Transverse colon (tissue), 4 donors: Measurements from ENCODE around the gene TM6SF1.
"Not testable (repeated sequence)": the region's sequence is repeated elsewhere in the genome, so short reads cannot be mapped to it uniquely, and the experiment has no call there.

Source experiments
- CTCF ChIP-seq, 5 experiments: fragments of 200-600 bp in 3 of 5; fragments of 450-650 bp in 2 of 5; sonication (generic) in 3 of 5; IDR thresholded peaks; 1 replicate in 2 of 5; 2 replicates in 3 of 5; pipeline ENCODE4 v1.5.1; 2016 to 2017; ENCODE audit warnings: antibody characterized with exemption in 5 of 5, inconsistent platforms in 3 of 5, mild to moderate bottlenecking in 2 of 5, moderate library complexity in 1 of 5
- POLR2A ChIP-seq: fragments of 450-650 bp; IDR thresholded peaks from one replicate; pipeline ENCODE4 v1.6.1; 2016; ENCODE audit warnings: antibody characterized with exemption, mild to moderate bottlenecking, moderate library complexity
- POLR2AphosphoS5 ChIP-seq, 3 donors: sonication (generic); formaldehyde crosslinking; IDR thresholded peaks; one replicate each; pipeline ENCODE4 v1.6.1; 2016; ENCODE audit warnings: antibody characterized with exemption in 3 of 3

GRCh38 chr15:83069211-83069642 lies 38.2 kb upstream of the TM6SF1 start:
- TF ChIP-seq CTCF (IDR thresholded peaks at IDR 0.05); POLR2A; POLR2AphosphoS5 (IDR thresholded peaks at IDR 0.05): not testable (repeated sequence)
